Activated gamma-delta T cell treated with anti-CD3 and anti-CD28 coated beads, Interleukin-2, amount 50 U/mL, for 16 hours (primary cell): Measurements from ENCODE around the gene PFAS.

Experiments
- DNase-seq: peaks from one replicate; pipeline ENCODE4 v3.0.0-alpha.2; 2020; ENCODE audit warnings: low read depth

The PFAS gene

GRCh38 chr17:8300627-8301242 is 51.6 kb downstream of the PFAS start:
- peak; percentile 30 for DNase-seq

DNA sequence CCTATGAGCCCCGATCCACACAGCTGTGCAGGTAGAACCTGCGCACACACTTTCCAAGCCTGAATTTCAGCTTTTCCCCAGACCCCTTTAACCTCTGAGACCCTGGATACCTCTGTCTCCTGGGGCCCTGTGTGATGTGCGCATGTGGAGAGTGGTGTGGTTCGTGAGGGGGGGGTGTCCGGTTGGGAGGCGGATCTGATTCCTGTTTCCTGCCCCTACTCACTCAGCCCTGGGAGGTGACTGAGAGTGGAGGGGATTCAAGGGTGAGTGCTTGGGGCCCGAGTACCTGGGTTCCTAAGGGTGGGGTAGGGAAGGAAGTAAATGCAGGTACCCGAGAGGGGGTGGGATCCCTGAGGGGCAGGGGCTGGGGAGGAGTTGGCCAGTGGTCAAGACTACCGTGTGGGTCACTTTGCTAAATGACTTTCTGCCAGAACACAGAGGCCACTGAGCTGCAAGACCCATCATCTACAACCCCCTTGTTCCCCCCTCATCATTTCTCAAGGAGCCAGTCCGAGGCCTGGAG is 61.6 kb downstream of the PFAS start:
- DNase-seq = no peak

DNA sequence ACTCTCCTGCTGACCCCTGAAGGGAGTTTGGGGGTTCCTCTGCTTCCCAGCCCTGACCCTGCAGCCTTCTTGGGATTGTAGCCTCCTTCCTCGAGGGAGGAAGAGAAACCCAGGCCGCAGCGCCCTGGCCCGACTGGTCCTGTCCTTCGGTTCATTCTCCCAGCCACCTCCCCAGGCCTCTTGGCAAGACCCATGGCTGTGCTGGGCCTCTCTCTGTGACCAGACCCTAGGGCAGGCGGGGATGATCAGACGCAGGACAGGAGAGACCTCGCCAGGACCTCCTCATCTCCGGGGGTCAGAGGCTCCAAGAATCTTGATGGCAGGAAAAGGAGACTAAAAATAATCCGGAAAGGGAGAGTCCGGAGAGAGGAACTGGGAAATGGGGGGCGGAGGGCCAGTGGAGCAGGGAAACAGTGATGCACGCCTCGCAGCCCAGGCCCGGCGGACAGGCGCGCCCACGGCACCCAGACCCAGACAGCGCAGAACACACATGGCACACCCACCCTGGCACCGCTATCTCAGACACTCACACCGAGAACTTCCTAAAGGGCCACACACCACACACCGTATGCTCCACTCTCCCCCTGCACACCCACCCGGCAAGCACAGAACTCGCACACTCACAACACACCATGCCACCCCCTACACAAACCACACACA is 62.2 kb downstream of the PFAS start:
- DNase-seq = no peak

DNA sequence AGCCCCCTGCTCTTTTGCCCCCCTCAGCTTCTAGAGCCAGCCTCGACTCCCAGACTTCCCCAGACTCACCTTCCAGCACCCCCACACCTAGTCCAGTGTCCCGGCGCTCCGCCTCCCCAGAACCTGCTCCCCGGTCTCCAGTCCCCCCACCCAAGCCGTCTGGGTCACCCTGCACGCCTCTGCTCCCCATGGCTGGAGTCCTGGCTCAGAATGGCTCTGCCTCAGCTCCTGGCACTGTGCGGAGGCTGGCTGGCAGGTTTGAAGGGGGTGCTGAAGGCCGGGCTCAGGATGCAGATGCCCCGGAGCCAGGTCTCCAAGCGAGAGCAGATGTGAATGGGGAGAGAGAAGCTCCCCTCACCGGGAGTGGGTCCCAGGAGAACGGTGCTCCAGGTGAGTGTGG is 63.2 kb downstream of the PFAS start:
- DNase-seq = no peak

- DNase-seq = no peak
Observed at GRCh38 chr17:8312726-8313600, 63.9 kb downstream of the PFAS start.

DNA sequence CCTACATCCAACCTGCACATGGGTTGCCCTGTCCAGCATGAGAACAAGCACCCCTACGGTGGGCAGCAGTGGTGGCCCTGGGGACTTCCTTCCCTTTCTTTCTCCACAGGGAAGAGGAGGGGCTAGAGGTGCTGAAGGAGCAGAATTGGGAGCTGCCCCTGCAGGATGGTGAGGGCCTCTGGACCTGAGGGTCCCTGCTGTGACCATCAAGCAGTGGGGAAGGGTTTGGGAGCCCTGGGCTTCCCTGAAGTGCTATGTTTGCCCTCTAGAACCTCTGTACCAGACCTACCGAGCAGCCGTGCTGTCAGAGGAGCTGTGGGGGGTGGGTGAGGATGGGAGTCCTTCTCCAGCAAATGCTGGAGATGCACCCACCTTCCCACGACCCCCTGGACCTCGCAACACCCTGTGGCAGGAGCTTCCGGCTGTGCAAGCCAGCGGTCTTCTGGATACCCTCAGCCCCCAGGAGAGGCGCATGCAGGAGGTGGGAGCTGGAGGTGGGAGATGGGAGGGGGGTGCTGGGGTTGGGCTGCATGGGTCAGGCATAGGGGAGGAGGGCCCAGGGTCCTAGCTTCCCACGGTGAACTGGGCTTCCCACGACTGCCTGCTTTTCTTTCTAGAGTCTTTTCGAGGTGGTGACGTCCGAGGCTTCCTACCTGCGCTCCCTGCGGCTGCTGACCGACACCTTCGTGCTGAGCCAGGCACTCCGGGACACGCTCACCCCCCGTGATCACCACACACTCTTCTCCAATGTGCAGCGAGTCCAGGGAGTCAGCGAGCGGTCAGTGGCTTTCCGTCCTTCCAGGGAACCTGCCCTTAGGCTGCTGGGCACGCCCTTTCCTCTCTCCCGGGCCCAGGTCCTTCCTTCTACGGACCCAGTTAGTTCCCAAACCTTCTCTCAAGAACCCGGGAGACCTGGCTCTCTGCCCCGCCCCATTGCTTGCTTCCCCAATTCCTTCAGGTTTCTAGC is 66.0 kb downstream of the PFAS start:
- DNase-seq = no peak

DNA sequence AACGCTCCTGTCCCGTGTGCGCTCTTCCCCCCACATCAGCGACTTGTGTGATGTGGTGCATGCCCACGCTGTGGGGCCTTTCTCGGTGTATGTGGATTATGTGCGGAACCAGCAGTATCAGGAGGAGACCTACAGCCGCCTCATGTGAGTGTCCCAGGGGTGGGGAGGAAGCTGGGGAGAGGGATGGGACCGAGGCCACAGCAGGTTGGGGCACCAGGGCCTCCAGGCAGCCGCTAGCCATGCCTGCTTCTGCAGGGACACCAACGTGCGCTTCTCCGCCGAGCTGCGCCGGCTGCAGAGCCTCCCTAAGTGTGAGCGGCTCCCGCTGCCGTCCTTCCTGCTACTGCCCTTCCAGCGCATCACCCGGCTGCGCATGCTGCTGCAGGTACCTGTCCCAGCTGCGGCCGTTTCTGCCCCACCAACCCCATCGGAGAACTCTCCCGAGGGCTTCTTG is 66.7 kb downstream of the PFAS start:
- DNase-seq = no peak

DNA sequence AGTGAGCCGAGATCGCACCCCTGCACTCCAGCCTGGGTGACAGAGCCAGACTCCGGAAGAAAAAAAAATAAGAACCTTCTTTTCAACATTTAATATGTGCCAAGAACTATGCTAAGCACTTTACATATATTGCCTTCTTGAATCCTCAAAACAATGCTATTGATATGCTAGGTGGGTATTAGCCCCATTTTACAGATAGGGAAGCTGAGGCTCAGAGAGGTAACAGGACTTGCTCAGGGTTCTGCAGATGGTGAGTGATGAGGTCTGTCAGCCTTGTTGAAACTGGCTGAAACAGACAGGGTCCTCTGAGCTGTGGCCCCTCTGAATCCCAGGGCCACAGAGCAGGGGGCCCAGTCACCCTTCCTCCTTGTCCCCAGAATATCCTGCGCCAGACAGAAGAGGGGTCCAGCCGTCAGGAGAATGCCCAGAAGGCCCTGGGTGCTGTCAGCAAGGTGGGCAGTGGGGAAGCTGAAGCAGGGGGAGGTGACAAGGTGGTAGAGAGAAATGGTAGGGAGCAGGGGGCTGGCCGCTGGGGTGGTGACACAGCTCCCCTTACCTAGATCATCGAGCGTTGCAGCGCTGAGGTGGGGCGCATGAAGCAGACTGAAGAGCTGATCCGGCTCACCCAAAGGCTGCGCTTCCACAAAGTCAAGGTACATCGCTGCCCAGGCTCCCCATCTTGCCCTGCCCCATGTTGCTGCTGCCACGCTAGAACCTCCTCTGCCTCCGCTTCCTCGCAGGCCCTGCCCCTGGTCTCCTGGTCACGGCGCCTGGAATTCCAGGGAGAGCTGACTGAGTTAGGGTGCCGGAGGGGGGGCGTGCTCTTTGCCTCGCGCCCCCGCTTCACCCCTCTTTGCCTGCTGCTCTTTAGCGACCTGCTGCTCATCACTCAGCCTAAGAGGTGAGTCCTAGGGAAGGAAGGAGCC is 69.2 kb downstream of the PFAS start:
- DNase-seq = no peak
